Fibroblast of lung (primary cell): ENCODE data around the gene NR2F2.

Experiments
- CTCF ChIP-seq, 2 donors: IDR thresholded peaks in 1 of 2; conservative IDR thresholded peaks in 1 of 2; 1 replicate in 1 of 2; 2 replicates in 1 of 2; pipeline ENCODE4 v1.5.1; 2011 to 2012; ENCODE audit warnings: low read length in 2 of 2, control low read depth in 1 of 2, inconsistent platforms in 1 of 2, low read depth in 1 of 2, mild to moderate bottlenecking in 1 of 2
- EZH2 ChIP-seq: IDR thresholded peaks from 2 replicates; pipeline ENCODE4 v1.5.1; 2012; ENCODE audit warnings: low read length, control low read depth, mild to moderate bottlenecking; ENCODE audit errors: missing control alignments

- TF ChIP-seq CTCF (conservative IDR thresholded peaks at IDR 0.05 in 1 of 2, IDR thresholded peaks at IDR 0.05 in 1 of 2; ENCODE audit: low read depth in 1 of 2, low read length in 2 of 2) (no peak), EZH2 (no peak)
These were observed 12.9 kb downstream of the NR2F2 start for GRCh38 chr15:96343113-96344059.
